Left lung (tissue), 10 donors: ENCODE data around the gene EPG5. TPM values are rescaled to one million over a fixed set of nuclear protein-coding genes. Genes with fewer than 3 reads are reported as not detected.

Source experiments
- ATAC-seq: fragments of 200-7000 bp; cut with Tn5 transposase; one replicate; pipeline ENCODE4 v1.9.1; 2020; ENCODE audit warnings: moderate library complexity
- DNase-seq, 4 donors: peaks; one replicate each; pipeline ENCODE4 v3.0.0-alpha.2; 2013 to 2020
- H3K27ac ChIP-seq, 2 donors: fragments of 200-600 bp; sonication (generic) in 1 of 2; one replicate each; pipeline versions ENCODE4 v1.5.0 to v1.8.0; 2020 to 2021
- H3K27me3 ChIP-seq, 2 donors: fragments of 200-600 bp; sonication (generic) in 1 of 2; one replicate each; pipeline versions ENCODE4 v1.5.0 to v1.8.0; 2020 to 2021
- H3K36me3 ChIP-seq, 2 donors: fragments of 200-600 bp; sonication (generic) in 1 of 2; one replicate each; pipeline versions ENCODE4 v1.5.0 to v1.8.0; 2020 to 2021
- H3K4me1 ChIP-seq, 2 donors: fragments of 200-600 bp; one replicate each; pipeline ENCODE4 v1.8.0; 2021
- H3K4me3 ChIP-seq, 2 donors: fragments of 200-600 bp; sonication (generic) in 1 of 2; one replicate each; pipeline versions ENCODE4 v1.5.0 to v1.8.0; 2020 to 2021; ENCODE audit warnings: mild to moderate bottlenecking in 1 of 2
- H3K9me3 ChIP-seq, 2 donors: fragments of 200-600 bp; sonication (generic) in 1 of 2; one replicate each; pipeline versions ENCODE4 v1.5.0 to v1.8.0; 2020 to 2021
- CTCF ChIP-seq, 2 donors: fragments of 200-600 bp; sonication (generic) in 1 of 2; IDR thresholded peaks; one replicate each; pipeline versions ENCODE4 v1.5.0 to v1.8.0; 2021; ENCODE audit warnings: antibody characterized with exemption in 2 of 2
- intact Hi-C, 2 donors: fragments of 100-400 bp; cut with DNase I; formaldehyde crosslinking; loops; one replicate each; pipeline versions ENCODE4 v1.11.2 to v1.14.2; 2022
- polyA plus RNA-seq, 6 donors: library from polyadenylated mRNA; unstranded; fragments of 120-200 nt; gene quantifications; one replicate each; pipeline ENCODE4 v1.2.1, GENCODE V29; 2013; ENCODE audit not compliant: insufficient read length in 6 of 6
- total RNA-seq, 2 donors: library from RNA; stranded (reverse); fragmentation: NEBNext Ultra II Directional; extraction: Animal tissue kit (Norgen Biotek cat#: 25700); gene quantifications; one replicate each; pipeline ENCODE4 v1.2.1, GENCODE V29; 2021
- donor health status: DM: no; HTN: yes; CAD: no.
- donor health status: DM: no; HTN: no; CAD: no.

The EPG5 gene
- total and polyA plus RNA-seq, 8 donors: 27.3 to 38.0 (median 31.4) TPM

DNA sequence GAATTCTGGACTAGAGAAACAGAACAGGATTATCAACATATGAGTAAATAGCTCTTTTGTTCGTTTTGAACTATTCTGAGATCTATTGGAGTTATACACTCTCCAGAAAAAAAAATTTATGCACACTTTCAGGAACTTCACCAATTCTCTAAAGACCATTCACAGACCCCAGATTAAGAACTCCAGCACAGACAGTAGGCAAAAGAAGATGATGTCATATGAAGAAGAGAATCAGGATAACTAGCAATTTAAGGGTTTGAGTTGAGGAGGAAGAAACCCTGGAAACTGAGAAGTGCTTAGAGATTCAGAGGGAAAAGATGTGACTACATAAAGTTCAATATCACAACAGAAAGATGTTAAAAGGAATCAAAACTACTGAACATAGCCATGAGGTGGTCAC, 71.8 kb downstream of the EPG5 start:
- Histone ChIP-seq H3K4me3 (no peak overlapping the region), H3K27ac (no peak overlapping the region), H3K9me3 (no peaks in the 10 kb centered on the region), H3K27me3 (no peaks in the 10 kb centered on the region), H3K4me1 (peaks cover 0 to 7% of the 10 kb centered on the region in 2 donors), H3K36me3 (peaks cover under 1 to 82% of the 10 kb centered on the region in 2 donors)
- no peak for ATAC-seq
- TF ChIP-seq CTCF (IDR thresholded peaks at IDR 0.05): no peak
- DNase-seq: no peak
- intact Hi-C loops: no loop called here

- Histone ChIP-seq H3K4me3 (no peak overlapping the region), H3K27ac (no peak overlapping the region), H3K4me1 (peaks cover 0 to 12% of the 10 kb centered on the region in 2 donors), H3K27me3 (no peaks in the 10 kb centered on the region), H3K36me3 (peaks cover 0 to 82% of the 10 kb centered on the region in 2 donors), H3K9me3 (no peaks in the 10 kb centered on the region)
- intact Hi-C loops: no loop called here
- no peak for ATAC-seq
- no peak for TF ChIP-seq CTCF (IDR thresholded peaks at IDR 0.05)
- DNase-seq: no peak
Observed at GRCh38 chr18:45894818-45895217, 72.3 kb downstream of the EPG5 start.

DNA sequence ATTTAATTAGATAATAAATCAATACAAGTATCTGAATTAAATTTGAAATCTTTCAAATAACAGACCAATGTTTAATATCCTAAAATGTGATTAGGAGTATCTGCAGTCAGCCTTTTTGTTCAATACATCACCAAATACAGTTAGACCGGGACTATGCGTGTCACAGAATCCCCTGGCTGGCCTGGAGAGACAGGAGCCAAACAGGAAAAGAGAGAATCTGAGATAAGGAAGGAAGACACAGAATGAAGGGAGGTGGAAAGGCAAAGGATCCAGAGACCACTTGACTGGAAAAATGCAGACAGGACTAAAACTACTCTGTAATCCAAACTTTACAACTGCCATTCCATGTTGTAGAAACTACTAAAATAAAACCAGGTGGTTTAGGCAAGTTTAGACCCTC, 75.3 kb downstream of the EPG5 start:
- intact Hi-C loops: no loop called here
- no peaks in the 10 kb centered on the region for H3K9me3 ChIP-seq
- H3K36me3 ChIP-seq: peaks cover 0 to 82% of the 10 kb centered on the region in 2 donors
- H3K27me3 ChIP-seq: no peaks in the 10 kb centered on the region
- TF ChIP-seq CTCF (IDR thresholded peaks at IDR 0.05): no peak
- no peak overlapping the region for H3K4me3 ChIP-seq
- DNase-seq (no peak), ATAC-seq (no peak)
- H3K27ac ChIP-seq: no peak overlapping the region
- peaks cover 0 to 14% of the 10 kb centered on the region in 2 donors for H3K4me1 ChIP-seq

DNA sequence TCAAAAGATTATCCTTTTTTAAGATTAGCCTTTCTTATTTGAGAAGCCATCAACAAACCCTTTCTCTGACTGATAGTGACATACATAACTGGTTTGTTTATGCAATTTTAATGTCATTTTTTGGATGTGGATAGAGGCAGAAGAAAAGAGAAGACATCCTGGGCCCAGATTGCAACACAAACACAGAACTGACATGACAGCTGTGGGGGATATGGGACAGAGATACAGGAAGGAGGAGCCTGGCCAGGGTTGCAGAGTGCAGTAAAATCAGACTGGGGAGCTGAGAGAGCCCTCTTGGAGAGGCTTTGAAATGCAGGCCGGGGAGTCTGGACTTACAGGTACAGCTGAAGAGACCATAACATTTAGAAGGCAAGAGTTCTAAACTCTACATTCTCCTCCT, 76.5 kb downstream of the EPG5 start:
- no peak for TF ChIP-seq CTCF (IDR thresholded peaks at IDR 0.05)
- Histone ChIP-seq H3K4me1 (peaks cover 0 to 14% of the 10 kb centered on the region in 2 donors), H3K36me3 (peaks cover 0 to 84% of the 10 kb centered on the region in 2 donors), H3K27ac (peak overlapping the region in 1 of 2 donors; percentile 62), H3K9me3 (no peaks in the 10 kb centered on the region), H3K4me3 (no peak overlapping the region), H3K27me3 (no peaks in the 10 kb centered on the region)
- DNase-seq (peak in 1 of 4 donors; percentile 10), ATAC-seq (peak; percentile 57)
- intact Hi-C loops: no loop called here

GRCh38 chr18:45889419-45890064, 77.6 kb downstream of the EPG5 start:
- no peak for TF ChIP-seq CTCF (IDR thresholded peaks at IDR 0.05)
- H3K36me3 ChIP-seq: peaks cover 0 to 80% of the 10 kb centered on the region in 2 donors
- H3K4me1 ChIP-seq: peaks cover 0 to 14% of the 10 kb centered on the region in 2 donors
- H3K9me3 ChIP-seq: no peaks in the 10 kb centered on the region
- DNase-seq (no peak), ATAC-seq (no peak)
- no peaks in the 10 kb centered on the region for H3K27me3 ChIP-seq
- intact Hi-C loops: loop anchor here in 1 of 2 donors (10.0 kb wide), 1 partner anchor 205 kb away; no protein-coding TSS in a partner anchor
- H3K27ac ChIP-seq: peak overlapping the region in 1 of 2 donors; percentile 62
- H3K4me3 ChIP-seq: no peak overlapping the region
